HepG2 (cell line): Measurements from ENCODE around the gene PSMB10. TPM values are rescaled to one million over a fixed set of nuclear protein-coding genes. Genes with fewer than 3 reads are reported as not detected.
A peak's percentile ranks its signal among the peaks of the same experiment; 100 is the strongest.

Experiments used
- CBFB ChIP-seq: sonication (generic); formaldehyde crosslinking; IDR thresholded peaks from 2 replicates; pipeline ENCODE4 v1.4.0; 2020; ENCODE audit warnings: missing genetic modification reagents
- HNF1B ChIP-seq: sonication (generic); formaldehyde crosslinking; IDR thresholded peaks from 2 replicates; pipeline ENCODE4 v1.5.1; 2020; ENCODE audit warnings: mild to moderate bottlenecking, moderate library complexity, missing genetic modification reagents
- U2AF1 ChIP-seq: fragments of 200-400 bp; formaldehyde crosslinking; optimal IDR thresholded peaks from 2 replicates; pipeline ENCODE3; 2017; ENCODE audit warnings: mild to moderate bottlenecking, low read depth, low read length
- ZBTB14 ChIP-seq: sonication (generic); formaldehyde crosslinking; IDR thresholded peaks from 2 replicates; pipeline ENCODE4 v1.4.0; 2020; ENCODE audit warnings: missing genetic modification reagents
- ZFAT ChIP-seq: sonication (generic); formaldehyde crosslinking; conservative IDR thresholded peaks from 2 replicates; pipeline ENCODE4 v1.8.1; 2023; ENCODE audit warnings: missing genetic modification reagents, inconsistent platforms
- ZNF234 ChIP-seq: sonication (generic); formaldehyde crosslinking; conservative IDR thresholded peaks from 2 replicates; pipeline ENCODE4 v1.5.1; 2020; ENCODE audit warnings: mild to moderate bottlenecking, missing genetic modification reagents
- ZNF281 ChIP-seq: sonication (generic); formaldehyde crosslinking; IDR thresholded peaks from 2 replicates; pipeline ENCODE4 v1.4.0; 2020; ENCODE audit warnings: missing genetic modification reagents, borderline replicate concordance
- ZNF441 ChIP-seq: sonication (generic); formaldehyde crosslinking; IDR thresholded peaks from 2 replicates; pipeline ENCODE4 v1.7.0; 2021; ENCODE audit warnings: missing genetic modification reagents, borderline replicate concordance
- ZNF598 ChIP-seq: sonication (generic); formaldehyde crosslinking; IDR thresholded peaks from 2 replicates; pipeline ENCODE4 v1.5.1; 2020; ENCODE audit warnings: mild to moderate bottlenecking, missing genetic modification reagents, borderline replicate concordance
- ZNF616 ChIP-seq: sonication (generic); formaldehyde crosslinking; IDR thresholded peaks from 2 replicates; pipeline ENCODE4 v1.5.0; 2020; ENCODE audit warnings: low read depth, mild to moderate bottlenecking, missing genetic modification reagents
- polyA plus RNA-seq, 8 experiments: library from polyadenylated mRNA; depleted of rRNA in 3 of 8; stranded (reverse) in 7 of 8; unstranded in 1 of 8; fragments of >200 nt; fragmentation: Illumina TruSeq in 4 of 8; extraction: Trizol in 4 of 8; gene quantifications; 2 replicates each; pipeline versions ENCODE4 v1.2.1 to v1.2.3, GENCODE V29; 2011 to 2016; ENCODE audit warnings: low read depth in 4 of 8, missing spikeins in 1 of 8, mixed read lengths in 1 of 8; ENCODE audit not compliant: insufficient read depth in 1 of 8
- total RNA-seq, 5 experiments: library from RNA; depleted of rRNA; stranded (reverse); fragments of >200 nt; fragmentation: Illumina TruSeq; extraction: Trizol; gene quantifications; 2 replicates each; pipeline ENCODE4 v1.2.3, GENCODE V29; 2016; ENCODE audit warnings: low read depth in 1 of 5
- TF ChIP-seq, protein P1 (sequence below): sonication (generic); formaldehyde crosslinking; IDR thresholded peaks from 2 replicates; pipeline ENCODE4 v1.5.1; 2020; ENCODE audit warnings: mild to moderate bottlenecking, missing genetic modification reagents, moderate library complexity
- TF ChIP-seq, protein P2 (sequence below): sonication (generic); formaldehyde crosslinking; IDR thresholded peaks from 2 replicates; pipeline ENCODE4 v1.4.0; 2020; ENCODE audit warnings: missing genetic modification reagents, borderline replicate concordance

Gene PSMB10
- total and polyA plus RNA-seq, 2 of the 13 experiments (the other 11 are each of a cell fraction or from before 2014, with no cell fraction given): 12.7 to 65.9 TPM

DNA sequence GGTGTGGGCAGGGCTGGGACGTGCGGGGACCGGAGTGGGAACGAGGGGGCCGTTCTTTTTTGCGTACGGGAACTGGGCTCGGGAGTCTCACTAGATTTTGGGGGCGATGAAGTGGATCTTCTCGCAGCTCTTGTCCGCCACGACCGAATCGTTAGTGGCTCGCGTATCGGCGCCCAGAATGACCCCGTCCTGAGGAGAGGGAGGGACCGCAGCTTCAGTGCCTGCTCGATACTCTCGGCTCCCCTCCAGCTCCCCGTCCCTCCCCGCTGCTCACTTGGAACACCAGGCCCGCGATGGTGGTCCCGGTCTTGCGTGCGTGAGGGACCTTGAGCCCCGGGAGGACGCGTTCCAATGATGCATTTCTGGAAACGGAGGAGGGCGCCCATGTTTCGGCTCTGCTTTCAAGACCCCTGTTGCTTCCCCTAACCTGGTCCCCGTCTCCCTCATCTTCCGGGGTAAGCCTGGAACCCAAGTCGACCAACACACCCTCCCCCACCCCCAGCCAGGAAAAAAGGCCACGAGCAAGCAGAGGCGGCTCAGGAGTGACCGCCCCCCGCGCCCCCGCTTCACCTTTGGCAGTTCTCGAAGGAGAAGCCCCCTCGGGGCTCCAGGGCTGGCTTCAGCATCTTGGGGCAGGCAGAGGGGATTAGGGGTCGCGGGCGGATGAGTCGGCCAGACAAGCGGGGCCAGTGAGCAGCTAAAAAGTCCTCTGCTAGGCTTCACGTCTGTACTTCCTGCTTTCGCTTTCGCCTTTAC, at the start of gene PSMB10 (continued):
- 0 out of 2 replicates have a peak, but pooled peaks have one; percentile 20 for TF ChIP-seq ZNF281 (CRISPR knock-in tag)
- peak; percentile 7; the same call in 1 of the 2 replicates for TF ChIP-seq ZNF598 (CRISPR knock-in tag)
- TF ChIP-seq ZNF441: no peak
- TF ChIP-seq ZNF234 (CRISPR knock-in tag): no peak
- no peak for TF ChIP-seq ZFAT (CRISPR knock-in tag)
- TF ChIP-seq ZBTB14 (CRISPR knock-in tag): no peak
- TF ChIP-seq CBFB (CRISPR knock-in tag): no peak
- TF ChIP-seq, protein P1, sequence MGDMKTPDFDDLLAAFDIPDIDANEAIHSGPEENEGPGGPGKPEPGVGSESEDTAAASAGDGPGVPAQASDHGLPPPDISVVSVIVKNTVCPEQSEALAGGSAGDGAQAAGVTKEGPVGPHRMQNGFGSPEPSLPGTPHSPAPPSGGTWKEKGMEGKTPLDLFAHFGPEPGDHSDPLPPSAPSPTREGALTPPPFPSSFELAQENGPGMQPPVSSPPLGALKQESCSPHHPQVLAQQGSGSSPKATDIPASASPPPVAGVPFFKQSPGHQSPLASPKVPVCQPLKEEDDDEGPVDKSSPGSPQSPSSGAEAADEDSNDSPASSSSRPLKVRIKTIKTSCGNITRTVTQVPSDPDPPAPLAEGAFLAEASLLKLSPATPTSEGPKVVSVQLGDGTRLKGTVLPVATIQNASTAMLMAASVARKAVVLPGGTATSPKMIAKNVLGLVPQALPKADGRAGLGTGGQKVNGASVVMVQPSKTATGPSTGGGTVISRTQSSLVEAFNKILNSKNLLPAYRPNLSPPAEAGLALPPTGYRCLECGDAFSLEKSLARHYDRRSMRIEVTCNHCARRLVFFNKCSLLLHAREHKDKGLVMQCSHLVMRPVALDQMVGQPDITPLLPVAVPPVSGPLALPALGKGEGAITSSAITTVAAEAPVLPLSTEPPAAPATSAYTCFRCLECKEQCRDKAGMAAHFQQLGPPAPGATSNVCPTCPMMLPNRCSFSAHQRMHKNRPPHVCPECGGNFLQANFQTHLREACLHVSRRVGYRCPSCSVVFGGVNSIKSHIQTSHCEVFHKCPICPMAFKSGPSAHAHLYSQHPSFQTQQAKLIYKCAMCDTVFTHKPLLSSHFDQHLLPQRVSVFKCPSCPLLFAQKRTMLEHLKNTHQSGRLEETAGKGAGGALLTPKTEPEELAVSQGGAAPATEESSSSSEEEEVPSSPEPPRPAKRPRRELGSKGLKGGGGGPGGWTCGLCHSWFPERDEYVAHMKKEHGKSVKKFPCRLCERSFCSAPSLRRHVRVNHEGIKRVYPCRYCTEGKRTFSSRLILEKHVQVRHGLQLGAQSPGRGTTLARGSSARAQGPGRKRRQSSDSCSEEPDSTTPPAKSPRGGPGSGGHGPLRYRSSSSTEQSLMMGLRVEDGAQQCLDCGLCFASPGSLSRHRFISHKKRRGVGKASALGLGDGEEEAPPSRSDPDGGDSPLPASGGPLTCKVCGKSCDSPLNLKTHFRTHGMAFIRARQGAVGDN (CRISPR knock-in tag): no peak; the same call in 1 of the 2 replicates
- 0 out of 2 replicates have a peak, but pooled peaks have one; percentile 62 for TF ChIP-seq ZNF616 (CRISPR knock-in tag)
- TF ChIP-seq, protein P2, sequence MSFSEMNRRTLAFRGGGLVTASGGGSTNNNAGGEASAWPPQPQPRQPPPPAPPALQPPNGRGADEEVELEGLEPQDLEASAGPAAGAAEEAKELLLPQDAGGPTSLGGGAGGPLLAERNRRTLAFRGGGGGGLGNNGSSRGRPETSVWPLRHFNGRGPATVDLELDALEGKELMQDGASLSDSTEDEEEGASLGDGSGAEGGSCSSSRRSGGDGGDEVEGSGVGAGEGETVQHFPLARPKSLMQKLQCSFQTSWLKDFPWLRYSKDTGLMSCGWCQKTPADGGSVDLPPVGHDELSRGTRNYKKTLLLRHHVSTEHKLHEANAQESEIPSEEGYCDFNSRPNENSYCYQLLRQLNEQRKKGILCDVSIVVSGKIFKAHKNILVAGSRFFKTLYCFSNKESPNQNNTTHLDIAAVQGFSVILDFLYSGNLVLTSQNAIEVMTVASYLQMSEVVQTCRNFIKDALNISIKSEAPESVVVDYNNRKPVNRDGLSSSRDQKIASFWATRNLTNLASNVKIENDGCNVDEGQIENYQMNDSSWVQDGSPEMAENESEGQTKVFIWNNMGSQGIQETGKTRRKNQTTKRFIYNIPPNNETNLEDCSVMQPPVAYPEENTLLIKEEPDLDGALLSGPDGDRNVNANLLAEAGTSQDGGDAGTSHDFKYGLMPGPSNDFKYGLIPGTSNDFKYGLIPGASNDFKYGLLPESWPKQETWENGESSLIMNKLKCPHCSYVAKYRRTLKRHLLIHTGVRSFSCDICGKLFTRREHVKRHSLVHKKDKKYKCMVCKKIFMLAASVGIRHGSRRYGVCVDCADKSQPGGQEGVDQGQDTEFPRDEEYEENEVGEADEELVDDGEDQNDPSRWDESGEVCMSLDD (CRISPR knock-in tag): no peak
- no peak for TF ChIP-seq HNF1B
- peak; percentile 10 for TF ChIP-seq U2AF1
